A549 (cell line): ENCODE results near the gene ADAM12. TPM values are rescaled to one million over a fixed set of nuclear protein-coding genes. Genes with fewer than 3 reads are reported as not detected.
"Not testable (repeated sequence)": the region's sequence is repeated elsewhere in the genome, so short reads cannot be mapped to it uniquely, and the experiment has no call there.

Experiments used
- ATAC-seq, 2 experiments: fragments of 200-7000 bp in 1 of 2; fragments of >200 bp in 1 of 2; cut with Nextera tagmentation in 1 of 2; cut with Tn5 transposase in 1 of 2; 3 replicates each; pipeline versions ENCODE4 v1.8.0 to v1.9.1; 2018 to 2020; ENCODE audit warnings: mild to moderate bottlenecking in 1 of 2, moderate library complexity in 1 of 2
- CTCF ChIA-PET: fragments of 300-600 bp; sonication (Branson Sonifier 250); formaldehyde crosslinking; extraction: SDS; loops from one replicate; lab custom pipeline; 2021; ENCODE audit warnings: antibody characterized with exemption, inconsistent platforms; lab: Yijun Ruan, JAX
- POLR2A ChIA-PET: fragments of 350-600 bp; formaldehyde crosslinking; extraction: SDS; loops from one replicate; lab custom pipeline; 2021; ENCODE audit warnings: antibody characterized with exemption, inconsistent platforms; lab: Yijun Ruan, JAX
- DNase-seq, 2 experiments: peaks; one replicate each; pipeline versions ENCODE4 v3.0.0 to v3.0.0-alpha.2; 2011 to 2016; ENCODE audit warnings: low read depth in 1 of 2, low spot score in 1 of 2
- FAIRE-seq: peaks from 2 replicates; lab custom pipeline; 2011; peaks lifted over from hg19 to GRCh38; lab: Jason Lieb, UNC
- H3K27ac ChIP-seq, 2 experiments: fragments of >200 bp; sonication (Bioruptor Twin); formaldehyde crosslinking; 3 replicates each; pipeline ENCODE4 v1.5.1; 2016 to 2017
- H3K4me1 ChIP-seq: fragments of >200 bp; sonication (Bioruptor Twin); formaldehyde crosslinking; 3 replicates; pipeline ENCODE4 v1.6.1; 2016
- H3K4me2 ChIP-seq: fragments of >200 bp; sonication (Bioruptor Twin); formaldehyde crosslinking; 3 replicates; pipeline ENCODE4 v1.6.1; 2016
- H3K4me3 ChIP-seq: fragments of >200 bp; sonication (Bioruptor Twin); formaldehyde crosslinking; 3 replicates; pipeline ENCODE4 v1.5.1; 2016
- H3K9me3 ChIP-seq: fragments of >200 bp; sonication (Bioruptor Twin); formaldehyde crosslinking; 3 replicates; pipeline ENCODE4 v1.6.1; 2016
- CHD4 ChIP-seq: fragments of 200-600 bp; sonication (generic); IDR thresholded peaks from 2 replicates; pipeline ENCODE4 v1.6.1; 2016; ENCODE audit warnings: antibody characterized with exemption, mild to moderate bottlenecking, borderline replicate concordance
- EHMT2 ChIP-seq: fragments of 200-600 bp; sonication (generic); IDR thresholded peaks from 2 replicates; pipeline ENCODE4 v1.6.1; 2016; ENCODE audit warnings: antibody characterized with exemption, low read depth, mild to moderate bottlenecking, moderate library complexity
- HOXA7 ChIP-seq: fragments of 250-450 bp; sonication (Bioruptor Pico); IDR thresholded peaks from 2 replicates; pipeline ENCODE4 v1.5.0; 2020; ENCODE audit warnings: mild to moderate bottlenecking, moderate library complexity
- HOXB13 ChIP-seq: fragments of 250-450 bp; sonication (Bioruptor Pico); IDR thresholded peaks from 2 replicates; pipeline ENCODE4 v1.5.0; 2020; ENCODE audit warnings: low read depth, mild to moderate bottlenecking, moderate library complexity
- JUN ChIP-seq, 2 experiments: fragments of >200 bp; sonication (Bioruptor Twin); formaldehyde crosslinking; IDR thresholded peaks; 2 replicates in 1 of 2; 3 replicates in 1 of 2; pipeline ENCODE4 v1.6.1; 2016 to 2017
- KDM1A ChIP-seq: fragments of 200-600 bp; sonication (generic); IDR thresholded peaks from 2 replicates; pipeline ENCODE4 v1.6.1; 2016; ENCODE audit warnings: low read depth, mild to moderate bottlenecking
- KDM5A ChIP-seq: fragments of 200-600 bp; sonication (generic); IDR thresholded peaks from 2 replicates; pipeline ENCODE4 v1.6.1; 2016; ENCODE audit warnings: antibody characterized with exemption, mild to moderate bottlenecking
- MYC ChIP-seq: IDR thresholded peaks from 2 replicates; pipeline ENCODE4 v1.6.1; 2012; ENCODE audit warnings: mild to moderate bottlenecking, inconsistent platforms, low read length, improper control_type of control experiment, borderline replicate concordance
- POLR2A ChIP-seq: IDR thresholded peaks from 2 replicates; pipeline ENCODE4 v1.6.1; 2012; ENCODE audit warnings: mild to moderate bottlenecking, low read length
- RAD21 ChIP-seq, 2 experiments: fragments of >200 bp in 1 of 2; sonication (Bioruptor Twin) in 1 of 2; formaldehyde crosslinking in 1 of 2; IDR thresholded peaks in 1 of 2; conservative IDR thresholded peaks in 1 of 2; 2 replicates in 1 of 2; 3 replicates in 1 of 2; pipeline ENCODE4 v1.6.1; 2012 to 2018; ENCODE audit warnings: inconsistent platforms in 1 of 2
- SMC3 ChIP-seq: fragments of >200 bp; sonication (Bioruptor Twin); formaldehyde crosslinking; IDR thresholded peaks from 3 replicates; pipeline ENCODE4 v1.6.1; 2018; ENCODE audit warnings: inconsistent platforms
- SREBF2 ChIP-seq: fragments of 450-650 bp; IDR thresholded peaks from 2 replicates; pipeline ENCODE4 v1.6.1; 2014; ENCODE audit warnings: mild to moderate bottlenecking, moderate library complexity
- ZFP36 ChIP-seq: fragments of 450-650 bp; IDR thresholded peaks from 2 replicates; pipeline ENCODE4 v1.6.1; 2014; ENCODE audit warnings: borderline replicate concordance; ENCODE audit not compliant: partially characterized antibody
- ZSCAN20 ChIP-seq: fragments of 250-450 bp; sonication (Bioruptor Pico); IDR thresholded peaks from 2 replicates; pipeline ENCODE4 v1.8.0; 2022; ENCODE audit warnings: mild to moderate bottlenecking, moderate library complexity
- WGBS: methylation state at CpG from one replicate; pipeline ENCODE4 v1.1.6; 2017; ENCODE audit errors: missing lambda C conversion rate; 5-methylcytosine and 5-hydroxymethylcytosine counted together
- polyA plus RNA-seq, 4 experiments: library from polyadenylated mRNA; depleted of rRNA in 3 of 4; stranded (reverse); fragments of >200 nt; fragmentation: RNase III in 1 of 4; extraction: RNeasy Plus Mini Kit Qiagen cat#74134 plus additional on column Dnase treatment in 1 of 4; gene quantifications; 2 replicates in 3 of 4; 3 replicates in 1 of 4; pipeline ENCODE4 v1.2.3, GENCODE V29; 2011 to 2017
- TF ChIP-seq, protein P1 (sequence below): fragments of 150-350 bp; IDR thresholded peaks from 2 replicates; pipeline ENCODE4 v1.6.1; 2014; ENCODE audit warnings: low read depth, mild to moderate bottlenecking, low read length
- TF ChIP-seq, protein P2 (sequence below): fragments of 200-600 bp; sonication (generic); IDR thresholded peaks from 2 replicates; pipeline ENCODE4 v1.6.1; 2016; ENCODE audit warnings: antibody characterized with exemption, mild to moderate bottlenecking, moderate library complexity
- TF ChIP-seq, protein P3 (sequence below): IDR thresholded peaks from 2 replicates; pipeline ENCODE4 v1.6.1; 2012
- TF ChIP-seq, protein P4 (sequence below): fragments of >200 bp; sonication (Bioruptor Twin); formaldehyde crosslinking; IDR thresholded peaks from 3 replicates; pipeline ENCODE4 v1.6.1; 2016
- TF ChIP-seq, protein P5 (sequence below): IDR thresholded peaks from 2 replicates; pipeline ENCODE4 v1.6.1; 2012

Gene ADAM12
- polyA plus RNA-seq, 2 of the 4 experiments (the other 2 are of a cell fraction), result 1.6 to 4.8 TPM

DNA sequence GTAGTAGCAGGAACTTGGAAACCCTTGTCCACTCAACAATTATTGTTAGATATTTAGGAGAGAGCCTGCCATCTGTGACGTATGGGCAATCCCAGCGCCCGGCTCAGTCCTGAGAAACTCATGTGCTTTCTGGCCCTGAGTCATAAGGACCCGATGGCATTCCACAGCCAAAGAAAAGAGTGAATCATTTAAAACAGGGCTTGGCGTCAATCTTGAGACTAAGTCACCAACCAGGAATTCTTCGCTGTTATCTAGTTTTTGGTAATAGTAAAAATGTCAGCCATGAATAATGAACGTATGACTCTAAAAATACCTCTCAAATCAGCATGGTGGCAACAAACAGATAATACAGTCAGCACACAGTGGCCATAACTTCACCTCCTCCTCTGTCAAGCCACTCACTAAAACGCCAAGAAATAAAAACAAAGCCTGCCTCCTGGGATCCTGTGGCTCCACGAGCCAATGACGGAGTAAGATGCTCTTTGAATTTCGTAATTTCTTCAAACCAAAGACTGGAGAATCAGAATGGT lies 140.8 kb downstream of the ADAM12 start (continued):
- no peak for TF ChIP-seq HOXB13 (CRISPR knock-in tag)
- TF ChIP-seq, protein P1, sequence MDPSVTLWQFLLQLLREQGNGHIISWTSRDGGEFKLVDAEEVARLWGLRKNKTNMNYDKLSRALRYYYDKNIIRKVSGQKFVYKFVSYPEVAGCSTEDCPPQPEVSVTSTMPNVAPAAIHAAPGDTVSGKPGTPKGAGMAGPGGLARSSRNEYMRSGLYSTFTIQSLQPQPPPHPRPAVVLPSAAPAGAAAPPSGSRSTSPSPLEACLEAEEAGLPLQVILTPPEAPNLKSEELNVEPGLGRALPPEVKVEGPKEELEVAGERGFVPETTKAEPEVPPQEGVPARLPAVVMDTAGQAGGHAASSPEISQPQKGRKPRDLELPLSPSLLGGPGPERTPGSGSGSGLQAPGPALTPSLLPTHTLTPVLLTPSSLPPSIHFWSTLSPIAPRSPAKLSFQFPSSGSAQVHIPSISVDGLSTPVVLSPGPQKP, result no peak
- no peak for TF ChIP-seq EHMT2
- no peak for TF ChIP-seq KDM1A
- TF ChIP-seq SMC3, result peak; percentile 20; the same call in 2 of the 3 replicates
- no peak for TF ChIP-seq ZSCAN20 (CRISPR knock-in tag)
- peak in 1 of 2 experiments; percentile 41; a peak in 3 of 5 replicates for TF ChIP-seq RAD21 (conservative IDR thresholded peaks at IDR 0.05 in 1 of 2, IDR thresholded peaks at IDR 0.05 in 1 of 2)
- no peak for TF ChIP-seq SREBF2
- TF ChIP-seq ZFP36, result no peak
- no peak for TF ChIP-seq POLR2A
- TF ChIP-seq, protein P2, sequence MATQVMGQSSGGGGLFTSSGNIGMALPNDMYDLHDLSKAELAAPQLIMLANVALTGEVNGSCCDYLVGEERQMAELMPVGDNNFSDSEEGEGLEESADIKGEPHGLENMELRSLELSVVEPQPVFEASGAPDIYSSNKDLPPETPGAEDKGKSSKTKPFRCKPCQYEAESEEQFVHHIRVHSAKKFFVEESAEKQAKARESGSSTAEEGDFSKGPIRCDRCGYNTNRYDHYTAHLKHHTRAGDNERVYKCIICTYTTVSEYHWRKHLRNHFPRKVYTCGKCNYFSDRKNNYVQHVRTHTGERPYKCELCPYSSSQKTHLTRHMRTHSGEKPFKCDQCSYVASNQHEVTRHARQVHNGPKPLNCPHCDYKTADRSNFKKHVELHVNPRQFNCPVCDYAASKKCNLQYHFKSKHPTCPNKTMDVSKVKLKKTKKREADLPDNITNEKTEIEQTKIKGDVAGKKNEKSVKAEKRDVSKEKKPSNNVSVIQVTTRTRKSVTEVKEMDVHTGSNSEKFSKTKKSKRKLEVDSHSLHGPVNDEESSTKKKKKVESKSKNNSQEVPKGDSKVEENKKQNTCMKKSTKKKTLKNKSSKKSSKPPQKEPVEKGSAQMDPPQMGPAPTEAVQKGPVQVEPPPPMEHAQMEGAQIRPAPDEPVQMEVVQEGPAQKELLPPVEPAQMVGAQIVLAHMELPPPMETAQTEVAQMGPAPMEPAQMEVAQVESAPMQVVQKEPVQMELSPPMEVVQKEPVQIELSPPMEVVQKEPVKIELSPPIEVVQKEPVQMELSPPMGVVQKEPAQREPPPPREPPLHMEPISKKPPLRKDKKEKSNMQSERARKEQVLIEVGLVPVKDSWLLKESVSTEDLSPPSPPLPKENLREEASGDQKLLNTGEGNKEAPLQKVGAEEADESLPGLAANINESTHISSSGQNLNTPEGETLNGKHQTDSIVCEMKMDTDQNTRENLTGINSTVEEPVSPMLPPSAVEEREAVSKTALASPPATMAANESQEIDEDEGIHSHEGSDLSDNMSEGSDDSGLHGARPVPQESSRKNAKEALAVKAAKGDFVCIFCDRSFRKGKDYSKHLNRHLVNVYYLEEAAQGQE, result no peak
- TF ChIP-seq JUN (IDR thresholded peaks at IDR 0.05), result peak in 1 of 2 experiments; percentile 71; a peak in 3 of 5 replicates
- peak; percentile 15; the same call in 1 of the 2 replicates for TF ChIP-seq MYC
- no peak for TF ChIP-seq HOXA7
- TF ChIP-seq, protein P3, sequence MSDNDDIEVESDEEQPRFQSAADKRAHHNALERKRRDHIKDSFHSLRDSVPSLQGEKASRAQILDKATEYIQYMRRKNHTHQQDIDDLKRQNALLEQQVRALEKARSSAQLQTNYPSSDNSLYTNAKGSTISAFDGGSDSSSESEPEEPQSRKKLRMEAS, result peak; percentile 88
- TF ChIP-seq, protein P4, sequence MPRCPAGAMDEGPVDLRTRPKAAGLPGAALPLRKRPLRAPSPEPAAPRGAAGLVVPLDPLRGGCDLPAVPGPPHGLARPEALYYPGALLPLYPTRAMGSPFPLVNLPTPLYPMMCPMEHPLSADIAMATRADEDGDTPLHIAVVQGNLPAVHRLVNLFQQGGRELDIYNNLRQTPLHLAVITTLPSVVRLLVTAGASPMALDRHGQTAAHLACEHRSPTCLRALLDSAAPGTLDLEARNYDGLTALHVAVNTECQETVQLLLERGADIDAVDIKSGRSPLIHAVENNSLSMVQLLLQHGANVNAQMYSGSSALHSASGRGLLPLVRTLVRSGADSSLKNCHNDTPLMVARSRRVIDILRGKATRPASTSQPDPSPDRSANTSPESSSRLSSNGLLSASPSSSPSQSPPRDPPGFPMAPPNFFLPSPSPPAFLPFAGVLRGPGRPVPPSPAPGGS, result peak; percentile 67; the same call in 1 of the 3 replicates
- TF ChIP-seq, protein P5, sequence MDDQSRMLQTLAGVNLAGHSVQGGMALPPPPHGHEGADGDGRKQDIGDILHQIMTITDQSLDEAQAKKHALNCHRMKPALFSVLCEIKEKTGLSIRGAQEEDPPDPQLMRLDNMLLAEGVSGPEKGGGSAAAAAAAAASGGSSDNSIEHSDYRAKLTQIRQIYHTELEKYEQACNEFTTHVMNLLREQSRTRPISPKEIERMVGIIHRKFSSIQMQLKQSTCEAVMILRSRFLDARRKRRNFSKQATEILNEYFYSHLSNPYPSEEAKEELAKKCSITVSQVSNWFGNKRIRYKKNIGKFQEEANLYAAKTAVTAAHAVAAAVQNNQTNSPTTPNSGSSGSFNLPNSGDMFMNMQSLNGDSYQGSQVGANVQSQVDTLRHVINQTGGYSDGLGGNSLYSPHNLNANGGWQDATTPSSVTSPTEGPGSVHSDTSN, result 0 out of 2 replicates have a peak, but pooled peaks have one; percentile 31
- TF ChIP-seq KDM5A, result no peak
- no peak for TF ChIP-seq CHD4

DNA sequence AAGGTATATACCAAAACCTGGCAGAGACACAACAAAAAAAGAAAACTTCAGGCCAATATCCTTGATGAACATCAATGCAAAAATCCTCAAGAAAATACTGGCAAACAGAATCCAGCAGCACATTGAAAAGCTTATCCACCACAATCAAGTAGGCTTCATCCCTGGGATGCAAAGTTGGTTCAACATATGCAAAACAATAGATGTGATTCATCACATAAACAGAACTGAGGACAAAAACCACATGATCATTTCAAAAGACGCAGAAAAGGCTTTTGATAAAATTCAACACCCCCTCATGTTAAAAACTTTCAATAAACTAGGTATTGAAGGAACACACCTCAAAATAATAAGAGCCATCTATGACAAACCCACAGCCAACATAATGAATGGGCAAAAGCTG lies 141.9 kb downstream of the ADAM12 start:
- FAIRE-seq, H3K4me3 ChIP-seq, CTCF ChIA-PET, POLR2A ChIA-PET, H3K9me3 ChIP-seq, DNase-seq, ATAC-seq, H3K4me2 ChIP-seq: not testable (repeated sequence)
- WGBS, result 91% methylated on average over 1 of the region's 1 CpG
- Histone ChIP-seq H3K4me1 (peaks cover 18% of the 10 kb centered on the region), H3K27ac (peak overlapping the region in 1 of 2 experiments; percentile 36; a peak in 1 of 6 replicates)
